ENCODE data around the gene OR6C76.

GRCh38 chr12:55392032-55392795, 33.8 kb upstream of the OR6C76 start:
- TF ChIP-seq TAF1 (IDR thresholded peaks at IDR 0.05; ENCODE audit: low read depth, low read length) (no peak), POLR2A (IDR thresholded peaks at IDR 0.05; ENCODE audit: low read depth, low read length) (no peak), POLR2AphosphoS5 (IDR thresholded peaks at IDR 0.05; ENCODE audit: low read depth, low read length) (no peak), POU2F2 (IDR thresholded peaks at IDR 0.05; ENCODE audit: low read depth, low read length) (no peak), SPI1 (IDR thresholded peaks at IDR 0.05; ENCODE audit: low read depth, low read length) (no peak), PAX5 (IDR thresholded peaks at IDR 0.05; ENCODE audit: insufficient read depth, low read length, severe bottlenecking) (no peak)
